ENCODE data around the gene IFNGR2.

The IFNGR2 gene

GRCh38 chr21:33470701-33471100, 67.5 kb downstream of the IFNGR2 start:
- no peak overlapping the region for H3K4me3 ChIP-seq

GRCh38 chr21:33473344-33473743, 70.1 kb downstream of the IFNGR2 start:
- H3K4me3 ChIP-seq: no peak overlapping the region
- H3K27ac ChIP-seq: no peak overlapping the region

More at GRCh38 chr21:33470701-33471100, 67.5 kb downstream of the IFNGR2 start:
- H3K27ac ChIP-seq: no peak overlapping the region

- H3K27ac ChIP-seq: no peak overlapping the region
Measured at GRCh38 chr21:33477066-33477465, 73.9 kb downstream of the IFNGR2 start.

DNA sequence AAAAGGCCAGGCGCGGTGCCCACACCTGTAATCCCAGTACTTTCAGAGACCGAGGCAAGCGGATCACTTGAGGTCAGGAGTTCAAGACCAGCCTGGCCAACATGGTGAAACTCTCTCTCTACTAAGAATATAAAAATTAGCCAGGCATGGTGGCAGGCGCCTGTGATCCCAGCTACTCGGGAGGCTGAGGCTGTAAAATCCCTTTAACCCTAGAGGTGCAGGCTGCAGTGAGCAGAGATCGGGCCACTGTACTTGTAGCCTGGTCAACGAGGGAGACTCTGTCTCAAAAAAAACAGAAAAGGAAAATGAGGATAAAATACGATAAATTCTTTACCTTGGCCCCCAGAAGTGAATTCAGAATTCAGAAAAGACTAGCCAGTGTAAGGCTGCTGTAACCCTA, 75.0 kb downstream of the IFNGR2 start:
- peak overlapping the region; percentile 69 to 99 (median 90) for H3K4me3 ChIP-seq

More at GRCh38 chr21:33477066-33477465, 73.9 kb downstream of the IFNGR2 start:
- H3K4me3 ChIP-seq: no peak overlapping the region

DNA sequence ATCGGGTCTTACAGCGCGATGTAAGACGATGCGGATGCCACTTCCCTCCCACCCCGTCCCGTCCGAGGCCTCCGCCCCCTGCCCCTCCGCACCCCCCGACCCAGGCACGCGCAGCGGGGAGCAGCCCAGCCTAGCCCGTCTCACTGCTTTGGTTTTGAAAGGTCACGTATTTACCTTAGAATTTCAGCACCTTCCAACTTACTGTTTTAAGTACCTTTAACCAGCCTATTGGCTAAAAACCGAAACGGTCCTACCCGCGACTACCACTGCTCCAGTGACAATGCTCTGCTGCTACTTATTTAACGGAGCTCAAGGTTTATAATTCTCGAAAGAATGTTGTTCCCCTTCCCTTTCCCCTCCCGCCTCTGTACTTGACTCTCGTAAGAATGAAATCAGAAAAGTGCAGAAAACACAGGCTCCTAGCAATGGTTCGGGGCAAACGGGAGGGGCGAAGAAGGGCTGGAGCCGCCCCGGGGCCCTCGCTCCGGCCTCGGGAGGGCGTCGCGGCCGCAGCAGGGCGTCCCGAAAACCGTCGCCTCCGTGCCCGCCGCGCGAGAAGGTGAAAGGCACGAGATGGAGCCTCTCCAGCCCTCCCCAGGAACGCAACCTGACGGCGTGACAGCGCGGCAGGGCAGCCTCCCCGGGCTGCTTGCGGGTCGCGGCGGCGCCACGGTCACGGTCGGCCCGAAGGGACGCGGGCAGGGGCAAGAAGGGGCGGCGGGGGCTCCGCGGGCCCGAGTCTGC, 75.9 kb downstream of the IFNGR2 start:
- H3K27ac ChIP-seq: peak overlapping the region; percentile 88 to 99 (median 97)
- peak overlapping the region; percentile 69 to 99 (median 90) for H3K4me3 ChIP-seq

More for the DNA sequence above, 75.0 kb downstream of the IFNGR2 start:
- H3K27ac ChIP-seq: peak overlapping the region in 15 of 21 experiments; percentile 37 to 99 (median 96)

GRCh38 chr21:33479679-33480480, 76.7 kb downstream of the IFNGR2 start, which contains the start of gene TMEM50B:
TSS of gene TMEM50B (minus strand) at chr21:33479974. CDS start at chr21:33468885, 11,089 bp downstream.
- H3K27ac ChIP-seq: peak within 1 kb of the TSS; percentile 88 to 99 (median 97)
- H3K4me3 ChIP-seq: peak within 1 kb of the TSS; percentile 69 to 99 (median 90)

DNA sequence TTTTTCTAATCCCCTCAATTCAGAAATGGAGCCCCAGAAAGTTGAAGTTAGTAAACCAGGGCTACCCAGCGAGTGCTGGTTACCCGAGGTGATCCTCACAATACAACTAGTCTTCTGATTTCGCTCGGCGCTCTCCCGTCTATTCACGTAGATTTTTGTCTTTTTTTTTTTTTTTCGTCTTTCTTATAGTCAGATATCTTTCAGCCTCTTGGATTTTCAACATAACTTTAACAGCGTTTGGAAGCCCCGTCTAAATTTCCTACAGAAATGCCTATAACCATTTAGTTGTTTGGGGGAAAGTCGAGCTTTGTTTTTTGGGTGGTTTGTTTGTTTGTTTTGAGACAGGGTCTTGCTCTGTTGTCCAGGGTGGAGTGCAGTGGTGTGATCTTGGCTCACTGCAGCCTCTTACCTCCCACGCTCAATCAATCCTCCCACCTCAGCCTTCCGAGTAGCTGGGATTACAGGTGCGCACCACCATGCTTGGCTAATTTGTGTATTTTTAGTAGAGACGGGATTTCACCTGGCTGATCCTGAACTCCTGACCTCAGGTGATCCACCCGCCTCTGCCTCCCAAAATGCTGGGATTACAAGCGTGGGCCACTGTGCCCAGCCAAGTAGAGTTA, 77.4 kb downstream of the IFNGR2 start:
- peak overlapping the region; percentile 50 to 99 (median 94) for H3K27ac ChIP-seq
- H3K4me3 ChIP-seq: peak overlapping the region; percentile 69 to 99 (median 90)

DNA sequence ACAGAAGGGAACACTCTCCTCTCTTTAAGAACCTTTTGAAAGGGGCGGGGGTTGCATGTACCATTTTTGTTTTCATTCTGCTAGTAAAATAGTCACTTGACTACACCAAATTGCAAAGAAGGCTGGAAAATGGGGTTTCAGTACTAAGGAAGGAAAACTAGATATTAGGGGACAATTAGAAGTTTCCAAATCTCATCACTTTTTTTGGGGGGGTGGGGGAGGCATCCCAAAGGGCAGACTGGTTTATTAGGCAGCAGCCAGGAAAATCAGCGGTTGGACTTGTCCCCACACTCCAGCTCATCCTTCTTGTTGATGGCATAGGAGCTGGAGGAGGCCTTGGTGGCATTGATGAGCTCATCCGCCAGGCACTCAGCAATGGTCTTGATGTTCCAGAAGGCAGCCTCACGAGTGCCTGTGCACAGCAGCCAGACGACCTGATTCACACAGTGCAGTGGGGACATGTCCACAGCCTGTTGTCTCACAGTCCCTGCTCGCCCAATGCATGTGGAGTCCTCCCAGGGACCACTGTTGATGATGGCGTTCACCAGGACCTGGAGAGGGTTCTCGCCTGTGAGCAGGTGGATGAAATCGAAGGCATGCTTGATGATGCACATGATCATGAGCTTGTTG, 78.2 kb downstream of the IFNGR2 start:
- H3K4me3 ChIP-seq: no peak overlapping the region
- no peak overlapping the region for H3K27ac ChIP-seq

All from skin epidermis (tissue), 12 donors.